ENCODE results near the gene EYA2. TPM values are rescaled to one million over a fixed set of nuclear protein-coding genes. Genes with fewer than 3 reads are reported as not detected.

Gene EYA2
- total RNA-seq, 1 experiment from 2014 or later, result 0.74 TPM

DNA sequence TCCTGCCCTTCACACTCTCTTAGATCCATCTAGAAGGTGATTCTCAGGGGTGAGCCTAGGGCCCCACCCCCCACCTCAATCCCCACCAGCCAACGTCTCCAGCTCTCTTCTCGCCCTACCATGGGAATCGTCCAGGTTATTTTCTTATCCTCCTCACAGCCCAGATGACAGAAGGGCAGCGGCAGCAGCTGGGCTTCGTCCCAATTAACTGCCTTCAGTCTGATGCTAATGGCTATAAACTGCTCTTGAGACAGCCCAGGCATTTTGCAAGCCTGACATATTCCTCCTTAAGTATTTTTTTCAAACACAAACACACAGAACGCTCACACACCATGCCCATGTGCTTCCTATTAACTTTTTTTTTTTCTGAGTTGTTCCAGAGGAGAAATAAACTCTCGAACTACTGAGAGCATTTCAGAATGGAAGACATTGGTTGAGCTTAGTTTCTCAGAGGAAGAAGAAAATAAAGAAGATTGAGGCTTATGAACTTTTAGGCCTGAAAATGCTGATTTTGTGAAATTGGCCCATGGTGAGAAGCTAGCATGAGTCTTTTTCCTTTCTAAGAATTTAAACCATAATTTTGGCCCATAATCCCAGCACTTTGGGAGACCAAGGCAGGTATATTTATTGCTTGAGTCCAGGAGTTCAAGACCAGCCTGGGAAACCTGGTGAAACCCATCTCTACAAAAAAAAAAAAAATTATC, 124.6 kb downstream of the EYA2 start:
- no peak for DNase-seq

More for the DNA sequence above, 124.6 kb downstream of the EYA2 start:
- no peak overlapping the region for H3K9ac ChIP-seq (ENCODE audit: extremely low read depth, insufficient read length, low read length)
- TF ChIP-seq CTCF (conservative IDR thresholded peaks at IDR 0.05), result no peak
- H3K18ac ChIP-seq (ENCODE audit: insufficient read length, low read depth, low read length), result no peak overlapping the region
- Mint-ChIP-seq H3K9me3 (no peaks in the 10 kb centered on the region), H3K36me3 (ENCODE audit: insufficient read depth in 1 of 3, low read depth in 3 of 3) (no peaks in the 10 kb centered on the region), H3K27me3 (ENCODE audit: low read depth) (peaks cover 3% of the 10 kb centered on the region), H3K4me3 (no peak overlapping the region), H3K27ac (no peak overlapping the region; a peak in 1 of 7 replicates), H3K4me1 (peaks cover 6% of the 10 kb centered on the region in 2 experiments)
- no peak overlapping the region for H4K91ac ChIP-seq (ENCODE audit: insufficient read length, low read depth, low read length)
- H3K4me1 ChIP-seq (ENCODE audit: insufficient read depth, low read length), result no peaks in the 10 kb centered on the region
- H4K5ac ChIP-seq (ENCODE audit: insufficient read length, low read depth, low read length), result no peak overlapping the region
- no peak overlapping the region for H2BK12ac ChIP-seq (ENCODE audit: insufficient read length, low read depth, low read length)
- H3K23ac ChIP-seq (ENCODE audit: insufficient read length, low read depth, low read length), result no peak overlapping the region
- H2AK5ac ChIP-seq (ENCODE audit: insufficient read length, low read length), result no peak overlapping the region
- no peaks in the 10 kb centered on the region for H3K79me2 ChIP-seq (ENCODE audit: insufficient read depth, low read length)
- WGBS (ENCODE audit: extremely low coverage, insufficient read length, low lambda C conversion rate), result no CpG with 5 or more reads among the region's 7 CpGs
- no peak overlapping the region for H3K4ac ChIP-seq (ENCODE audit: low read depth, low read length)
- H3K23me2 ChIP-seq (ENCODE audit: insufficient read length, low read depth, low read length, poor library complexity, severe bottlenecking), result no peaks in the 10 kb centered on the region
- H4K8ac ChIP-seq (replicated peaks; ENCODE audit: insufficient read length, low read depth, low read length), result no peak overlapping the region
- H3K56ac ChIP-seq (ENCODE audit: insufficient read length, low read depth, low read length), result no peak overlapping the region
- H2BK120ac ChIP-seq (ENCODE audit: low read depth, low read length, poor library complexity, severe bottlenecking), result no peak overlapping the region
- H3K9me3 ChIP-seq (ENCODE audit: control insufficient read depth, low read depth, low read length), result no peaks in the 10 kb centered on the region
- H3K4me2 ChIP-seq (ENCODE audit: insufficient read depth, insufficient read length, low read length), result no peak overlapping the region
- no peak overlapping the region for H2BK5ac ChIP-seq (ENCODE audit: insufficient read length, low read length)
- no peak overlapping the region for H3T11ph ChIP-seq (ENCODE audit: low read length)
- no peak overlapping the region for H3K14ac ChIP-seq (ENCODE audit: insufficient read depth, low read length)
- H3K27ac ChIP-seq (ENCODE audit: insufficient read length, low read depth, low read length), result no peak overlapping the region
- no peak overlapping the region for H2AFZ ChIP-seq (ENCODE audit: low read length)
- no peaks in the 10 kb centered on the region for H4K20me1 ChIP-seq (ENCODE audit: control insufficient read depth, insufficient read depth, insufficient read length)
- H3K27me3 ChIP-seq (ENCODE audit: insufficient read depth, low read length), result peaks cover 2% of the 10 kb centered on the region; the same call in 1 of the 2 replicates
- no peaks in the 10 kb centered on the region for H3K79me1 ChIP-seq (ENCODE audit: insufficient read depth, low read depth, low read length, poor library complexity, severe bottlenecking)
- H2BK20ac ChIP-seq (ENCODE audit: low read depth, low read length, poor library complexity, severe bottlenecking), result no peak overlapping the region
- H2BK15ac ChIP-seq (ENCODE audit: low read depth, low read length), result no peak overlapping the region
